Choroid plexus epithelial cell (primary cell): Measurements from ENCODE around the gene MAGEA11.

ENCODE experiments used
- DNase-seq: peaks from one replicate; pipeline ENCODE4 v3.0.0-alpha.2; 2010; ENCODE audit warnings: low read depth
- H3K4me3 ChIP-seq: 2 replicates; pipeline ENCODE4 v1.5.1; 2011; ENCODE audit warnings: low read depth, mild to moderate bottlenecking, control low read depth, low read length, moderate library complexity
- TF ChIP-seq, protein P1 (sequence below): conservative IDR thresholded peaks from 2 replicates; pipeline ENCODE4 v1.5.1; 2011; ENCODE audit warnings: low read depth, mild to moderate bottlenecking, control low read depth, inconsistent platforms, low read length, moderate library complexity

The MAGEA11 gene

DNA sequence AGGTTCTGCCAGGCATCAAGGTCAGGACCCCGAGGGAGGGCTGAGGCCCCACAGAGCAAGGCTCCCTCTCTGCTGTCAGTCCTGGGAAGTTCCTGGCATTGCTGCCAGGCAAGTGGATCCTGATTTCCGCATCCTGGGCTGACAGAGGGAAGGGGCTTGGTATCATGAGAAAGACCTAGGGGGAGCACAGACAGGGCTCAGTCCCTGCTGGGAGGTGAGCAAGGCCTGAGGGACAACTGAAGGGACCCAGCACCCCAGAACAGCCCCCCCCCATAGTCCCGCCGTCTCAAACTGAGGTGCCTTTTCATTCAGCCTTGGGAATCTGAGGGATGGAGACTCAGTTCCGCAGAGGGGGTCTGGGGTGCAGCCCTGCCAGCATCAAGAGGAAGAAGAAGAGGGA is 971 bp downstream of the MAGEA11 start:
- no peak for DNase-seq
- H3K4me3 ChIP-seq = no peak overlapping the region
- TF ChIP-seq, protein P1, sequence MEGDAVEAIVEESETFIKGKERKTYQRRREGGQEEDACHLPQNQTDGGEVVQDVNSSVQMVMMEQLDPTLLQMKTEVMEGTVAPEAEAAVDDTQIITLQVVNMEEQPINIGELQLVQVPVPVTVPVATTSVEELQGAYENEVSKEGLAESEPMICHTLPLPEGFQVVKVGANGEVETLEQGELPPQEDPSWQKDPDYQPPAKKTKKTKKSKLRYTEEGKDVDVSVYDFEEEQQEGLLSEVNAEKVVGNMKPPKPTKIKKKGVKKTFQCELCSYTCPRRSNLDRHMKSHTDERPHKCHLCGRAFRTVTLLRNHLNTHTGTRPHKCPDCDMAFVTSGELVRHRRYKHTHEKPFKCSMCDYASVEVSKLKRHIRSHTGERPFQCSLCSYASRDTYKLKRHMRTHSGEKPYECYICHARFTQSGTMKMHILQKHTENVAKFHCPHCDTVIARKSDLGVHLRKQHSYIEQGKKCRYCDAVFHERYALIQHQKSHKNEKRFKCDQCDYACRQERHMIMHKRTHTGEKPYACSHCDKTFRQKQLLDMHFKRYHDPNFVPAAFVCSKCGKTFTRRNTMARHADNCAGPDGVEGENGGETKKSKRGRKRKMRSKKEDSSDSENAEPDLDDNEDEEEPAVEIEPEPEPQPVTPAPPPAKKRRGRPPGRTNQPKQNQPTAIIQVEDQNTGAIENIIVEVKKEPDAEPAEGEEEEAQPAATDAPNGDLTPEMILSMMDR = no peak

DNA sequence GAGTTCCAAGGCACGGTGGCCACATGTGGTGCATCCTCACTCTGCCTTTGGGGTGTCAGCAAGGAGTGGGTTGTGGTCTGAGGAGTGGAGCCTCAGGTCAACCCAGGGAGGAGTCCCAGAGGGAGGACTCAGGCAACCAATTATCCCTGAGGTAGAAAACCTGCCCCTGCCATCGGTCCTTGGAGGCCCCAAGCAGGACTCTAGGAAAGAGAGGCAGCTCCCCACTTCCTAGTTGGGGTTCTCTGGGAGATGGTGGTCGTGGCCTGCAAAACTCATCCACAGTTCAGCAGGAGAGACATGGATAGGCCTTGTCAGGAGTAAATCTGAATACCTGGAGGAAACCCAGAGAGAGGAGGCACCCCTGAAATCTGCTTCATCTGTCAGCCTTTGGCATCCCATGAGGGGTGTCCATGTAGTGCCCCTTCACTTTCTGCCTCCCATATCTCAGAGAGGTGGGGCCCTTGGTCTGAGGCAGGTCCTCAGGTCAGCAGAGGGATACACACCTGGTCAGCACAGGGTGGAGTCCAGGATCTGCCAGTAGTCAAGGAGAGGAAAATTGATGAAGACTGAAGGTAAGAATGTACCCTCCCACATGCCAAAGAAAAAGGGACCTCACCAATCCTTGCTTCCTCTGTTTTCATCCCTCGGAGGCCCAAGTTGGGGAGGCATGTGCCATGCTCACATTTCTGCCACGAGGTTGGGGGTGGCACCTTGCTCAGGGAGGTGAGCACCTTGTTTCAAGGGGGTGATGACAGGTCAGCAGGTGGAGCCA is 1.6 kb downstream of the MAGEA11 start:
- no peak overlapping the region for H3K4me3 ChIP-seq
- TF ChIP-seq, protein P1 = no peak
- DNase-seq = no peak

DNA sequence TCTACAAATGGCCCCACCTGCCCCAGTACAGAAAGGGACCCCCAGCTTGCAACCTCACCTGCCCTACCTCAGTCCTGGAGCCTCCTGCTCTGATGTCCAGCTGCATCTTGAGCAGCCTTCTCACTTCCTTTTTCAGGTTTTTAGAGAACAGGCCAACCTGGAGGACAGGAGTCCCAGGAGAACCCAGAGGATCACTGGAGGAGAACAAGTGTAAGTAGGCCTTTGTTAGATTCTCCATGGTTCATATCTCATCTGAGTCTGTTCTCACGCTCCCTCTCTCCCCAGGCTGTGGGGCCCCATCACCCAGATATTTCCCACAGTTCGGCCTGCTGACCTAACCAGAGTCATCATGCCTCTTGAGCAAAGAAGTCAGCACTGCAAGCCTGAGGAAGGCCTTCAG is 3.6 kb downstream of the MAGEA11 start:
- no peak overlapping the region for H3K4me3 ChIP-seq
- TF ChIP-seq, protein P1 = no peak
- no peak for DNase-seq

DNA sequence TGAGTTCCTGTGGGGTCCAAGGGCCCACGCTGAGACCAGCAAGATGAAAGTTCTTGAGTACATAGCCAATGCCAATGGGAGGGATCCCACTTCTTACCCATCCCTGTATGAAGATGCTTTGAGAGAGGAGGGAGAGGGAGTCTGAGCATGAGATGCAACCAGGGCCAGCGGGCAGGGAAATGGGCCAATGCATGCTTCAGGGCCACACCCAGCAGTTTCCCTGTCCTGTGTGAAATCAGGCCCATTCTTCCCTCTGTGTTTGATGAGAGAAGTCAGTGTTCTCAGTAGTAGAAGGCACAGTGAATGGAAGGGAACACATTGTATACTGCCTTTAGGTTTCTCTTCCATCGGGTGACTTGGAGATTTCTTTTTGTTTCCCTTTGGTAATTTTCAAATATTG is 4.8 kb downstream of the MAGEA11 start:
- TF ChIP-seq, protein P1 = no peak
- no peak overlapping the region for H3K4me3 ChIP-seq
- no peak for DNase-seq

DNA sequence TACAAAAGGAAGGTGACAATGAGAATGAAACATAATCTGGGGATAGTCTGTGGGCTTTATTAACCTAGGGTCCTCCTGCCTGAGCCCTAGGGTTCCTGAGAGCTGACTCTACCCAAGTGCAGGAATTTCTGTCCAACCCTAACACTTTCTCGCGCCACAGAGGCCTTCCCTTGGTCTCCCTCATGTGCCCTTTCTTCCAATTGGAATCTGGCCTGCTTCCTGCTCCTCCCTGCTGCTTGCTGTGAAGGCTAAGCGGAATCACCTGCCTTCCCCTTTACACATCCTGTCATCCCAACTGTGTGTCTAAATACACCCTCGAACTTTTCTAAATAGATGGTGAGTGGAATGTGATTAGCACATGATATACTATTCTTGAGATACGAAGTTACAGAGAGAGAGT is 5.9 kb downstream of the MAGEA11 start:
- H3K4me3 ChIP-seq = no peak overlapping the region
- DNase-seq = no peak
- TF ChIP-seq, protein P1 = no peak

DNA sequence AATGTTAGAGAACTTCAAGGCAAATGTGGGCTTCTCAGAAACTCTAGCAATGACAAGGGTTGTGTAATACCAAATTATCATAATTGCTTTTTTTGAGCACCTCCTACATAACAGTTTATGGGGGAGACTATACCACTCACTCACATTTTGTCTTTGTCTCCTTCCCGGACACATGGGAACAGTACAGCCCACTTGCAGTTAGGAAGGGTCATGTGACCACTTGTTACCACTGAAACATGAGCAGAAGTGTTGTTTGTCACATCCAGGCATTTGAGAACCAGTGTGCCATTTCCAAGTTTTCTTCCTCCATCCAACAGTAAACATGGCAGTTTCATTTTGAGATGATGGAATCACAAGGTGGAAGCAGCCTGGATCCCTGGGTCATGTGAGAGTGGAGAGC is 6.9 kb downstream of the MAGEA11 start:
- TF ChIP-seq, protein P1 = no peak
- no peak for DNase-seq
- no peak overlapping the region for H3K4me3 ChIP-seq
